Glutamatergic neuron (in vitro differentiated cells): Measurements from ENCODE around the gene TGM1. TPM values are rescaled to one million over a fixed set of nuclear protein-coding genes. Genes with fewer than 3 reads are reported as not detected.

Source experiments
- DNase-seq: peaks from one replicate; pipeline ENCODE4 v3.0.0; 2022
- H3K27ac Mint-ChIP-seq: one replicate; pipeline ENCODE4 v1.8.0; 2020; ENCODE audit warnings: mild to moderate bottlenecking, mixed read lengths, inconsistent platforms; ENCODE audit not compliant: unreplicated experiment
- H3K27me3 Mint-ChIP-seq: one replicate; pipeline ENCODE4 v1.8.0; 2020; ENCODE audit warnings: mild to moderate bottlenecking, moderate library complexity, mixed read lengths, inconsistent platforms; ENCODE audit not compliant: unreplicated experiment
- H3K36me3 Mint-ChIP-seq: one replicate; pipeline ENCODE4 v1.8.0; 2020; ENCODE audit warnings: mild to moderate bottlenecking, mixed read lengths, inconsistent platforms; ENCODE audit not compliant: unreplicated experiment
- H3K4me1 Mint-ChIP-seq: one replicate; pipeline ENCODE4 v1.8.0; 2020; ENCODE audit warnings: mild to moderate bottlenecking, low read depth, mixed read lengths, inconsistent platforms; ENCODE audit not compliant: unreplicated experiment
- H3K4me3 Mint-ChIP-seq: one replicate; pipeline ENCODE4 v1.8.0; 2020; ENCODE audit warnings: mild to moderate bottlenecking, mixed read lengths, inconsistent platforms; ENCODE audit not compliant: unreplicated experiment
- H3K9me3 Mint-ChIP-seq: one replicate; pipeline ENCODE4 v1.8.0; 2020; ENCODE audit warnings: mild to moderate bottlenecking, moderate library complexity, mixed read lengths, inconsistent platforms; ENCODE audit not compliant: unreplicated experiment
- CTCF ChIP-seq: fragments of 200-600 bp; sonication (generic); IDR thresholded peaks from one replicate; pipeline ENCODE4 v1.5.0; 2021; ENCODE audit not compliant: partially characterized antibody, unreplicated experiment
- total RNA-seq: library from RNA; stranded (reverse); fragmentation: NEBNext Ultra II Directional; extraction: Animal tissue kit (Norgen Biotek cat#: 25700); gene quantifications from one replicate; pipeline ENCODE4 v1.2.1, GENCODE V29; 2021; ENCODE audit not compliant: unreplicated experiment

TGM1 gene
- total RNA-seq, 1 donor from 2014 or later: 4.2 TPM

DNA sequence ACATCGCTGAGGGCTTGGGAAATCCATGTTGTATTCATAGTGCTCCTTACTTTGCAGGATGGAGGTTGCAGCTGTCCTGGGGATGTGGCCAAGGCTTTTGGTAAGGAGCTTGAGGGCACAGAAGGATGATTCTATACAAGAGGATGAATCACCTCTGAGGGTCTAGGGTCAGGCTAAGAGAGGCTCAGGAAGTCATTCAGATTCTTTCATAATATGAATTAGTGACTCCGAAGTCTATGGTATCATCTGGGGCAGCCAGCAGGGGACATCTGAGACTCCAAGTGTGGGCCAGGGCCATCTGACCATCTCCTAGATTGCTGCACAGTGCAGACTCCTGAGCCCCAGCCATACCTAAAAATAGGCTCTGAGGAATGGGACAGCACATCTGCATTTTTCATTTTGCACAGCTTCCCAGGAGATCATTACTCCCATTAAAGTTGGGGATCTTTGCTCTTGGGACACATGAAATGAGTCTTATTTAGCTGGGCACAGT, 25.5 kb downstream of the TGM1 start:
- peaks cover 5% of the 10 kb centered on the region for H3K9me3 Mint-ChIP-seq
- H3K4me3 Mint-ChIP-seq: no peak overlapping the region
- H3K27ac Mint-ChIP-seq: no peak overlapping the region
- H3K36me3 Mint-ChIP-seq: peaks cover 5% of the 10 kb centered on the region
- H3K4me1 Mint-ChIP-seq: peaks cover 10% of the 10 kb centered on the region
- no peak for TF ChIP-seq CTCF
- H3K27me3 Mint-ChIP-seq: peaks cover 6% of the 10 kb centered on the region
- no peak for DNase-seq

DNA sequence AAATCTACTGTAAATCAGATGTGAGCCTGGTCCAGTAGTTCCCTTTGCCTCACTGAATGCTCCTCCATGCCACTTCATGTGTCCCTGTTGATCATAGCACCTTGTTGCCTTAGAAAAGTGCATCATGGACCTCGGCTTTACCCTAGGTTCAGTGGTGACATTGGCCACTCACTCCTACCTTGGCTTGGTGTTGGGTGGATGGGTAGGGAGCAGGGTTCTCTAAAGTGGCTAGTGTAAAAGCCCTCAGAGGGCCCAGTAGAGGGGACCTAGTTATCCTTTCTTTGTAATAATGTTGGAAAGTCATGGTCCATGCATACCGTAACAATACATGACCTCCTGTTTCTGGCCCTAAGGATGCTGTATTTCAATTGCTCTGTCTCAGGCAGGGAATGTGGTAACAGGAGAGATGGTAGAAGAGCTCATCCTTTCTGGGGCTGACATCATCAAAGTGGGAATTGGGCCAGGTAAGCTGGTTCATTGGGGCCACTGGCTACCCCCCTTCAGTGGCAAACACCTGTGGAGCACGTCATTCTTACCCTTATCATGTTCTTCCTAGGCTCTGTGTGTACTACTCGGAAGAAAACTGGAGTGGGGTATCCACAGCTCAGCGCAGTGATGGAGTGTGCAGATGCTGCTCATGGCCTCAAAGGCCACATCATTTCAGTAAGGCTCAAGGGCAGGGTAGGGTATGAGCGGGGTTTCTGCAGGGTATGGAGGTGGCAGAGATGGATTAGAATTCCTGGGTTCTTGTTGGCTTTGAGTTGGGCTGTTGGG, 26.1 kb downstream of the TGM1 start:
- TF ChIP-seq CTCF: no peak
- Mint-ChIP-seq H3K36me3 (peaks cover 5% of the 10 kb centered on the region), H3K4me3 (no peak overlapping the region), H3K27me3 (peaks cover 5% of the 10 kb centered on the region), H3K4me1 (peaks cover 10% of the 10 kb centered on the region), H3K9me3 (peaks cover 3% of the 10 kb centered on the region), H3K27ac (no peak overlapping the region)
- DNase-seq: no peak

GRCh38 chr14:24235804-24236688, 26.9 kb downstream of the TGM1 start:
- Mint-ChIP-seq H3K36me3 (peaks cover 5% of the 10 kb centered on the region), H3K4me1 (peaks cover 9% of the 10 kb centered on the region), H3K9me3 (peaks cover 5% of the 10 kb centered on the region), H3K27me3 (peaks cover 5% of the 10 kb centered on the region), H3K27ac (no peak overlapping the region), H3K4me3 (no peak overlapping the region)
- no peak for TF ChIP-seq CTCF
- no peak for DNase-seq

- Mint-ChIP-seq H3K9me3 (peaks cover 6% of the 10 kb centered on the region), H3K27me3 (peaks cover 5% of the 10 kb centered on the region), H3K27ac (no peak overlapping the region), H3K4me1 (peaks cover 4% of the 10 kb centered on the region), H3K4me3 (peak overlapping the region; percentile 59), H3K36me3 (peaks cover 5% of the 10 kb centered on the region)
- DNase-seq: no peak
- no peak for TF ChIP-seq CTCF
Observed at GRCh38 chr14:24234095-24235005, 28.6 kb downstream of the TGM1 start.
